Omental fat pad (tissue), 4 donors: ENCODE measurements around the gene MTG1. TPM values are rescaled to one million over a fixed set of nuclear protein-coding genes. Genes with fewer than 3 reads are reported as not detected.
A peak's percentile ranks its signal among the peaks of the same experiment; 100 is the strongest.

Experiments used
- ATAC-seq: fragments of 150-250 bp; one replicate; pipeline ENCODE4 v1.9.1; 2016; ENCODE audit warnings: mild to moderate bottlenecking, moderate library complexity; ENCODE audit not compliant: low FRiP score
- DNase-seq: peaks from one replicate; pipeline ENCODE4 v3.0.0-alpha.2; 2019; ENCODE audit warnings: low spot score
- total RNA-seq, 4 donors: library from RNA; depleted of rRNA; stranded (reverse); fragments of >200 nt; gene quantifications; one replicate each; pipeline ENCODE4 v1.1.0, GENCODE V29; 2016
- TF ChIP-seq, protein P1 (sequence below), 3 donors: fragments of 450-650 bp; IDR thresholded peaks; one replicate each; pipeline ENCODE4 v1.5.1; 2016 to 2017; ENCODE audit warnings: antibody characterized with exemption in 3 of 3, mild to moderate bottlenecking in 3 of 3, moderate library complexity in 2 of 3

Gene MTG1
- total RNA-seq, 4 donors from 2014 or later: 14.6 to 30.9 (median 21.3) TPM

DNA sequence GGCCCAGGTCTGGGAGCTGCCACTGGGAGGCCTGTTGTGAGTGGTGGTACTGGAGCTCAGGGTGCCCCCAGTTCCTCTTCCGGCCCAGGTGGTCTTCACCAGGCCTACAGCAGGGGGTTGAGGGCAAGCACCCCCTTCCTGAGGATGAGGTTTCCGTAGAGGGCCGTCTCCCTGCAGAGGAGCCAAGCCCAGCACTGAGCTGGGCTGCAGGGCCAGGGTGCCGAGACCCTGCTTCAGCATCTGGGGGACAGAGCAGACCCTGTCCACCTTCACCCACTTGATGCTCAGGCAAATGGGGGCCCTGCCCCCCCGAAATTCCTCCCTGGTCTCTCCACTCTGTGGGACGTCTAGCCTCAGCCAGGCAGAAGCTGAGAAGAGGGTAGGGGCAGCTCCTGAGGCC lies 38.7 kb upstream of the MTG1 start:
- ATAC-seq (no peak), DNase-seq (no peak)
- TF ChIP-seq, protein P1, sequence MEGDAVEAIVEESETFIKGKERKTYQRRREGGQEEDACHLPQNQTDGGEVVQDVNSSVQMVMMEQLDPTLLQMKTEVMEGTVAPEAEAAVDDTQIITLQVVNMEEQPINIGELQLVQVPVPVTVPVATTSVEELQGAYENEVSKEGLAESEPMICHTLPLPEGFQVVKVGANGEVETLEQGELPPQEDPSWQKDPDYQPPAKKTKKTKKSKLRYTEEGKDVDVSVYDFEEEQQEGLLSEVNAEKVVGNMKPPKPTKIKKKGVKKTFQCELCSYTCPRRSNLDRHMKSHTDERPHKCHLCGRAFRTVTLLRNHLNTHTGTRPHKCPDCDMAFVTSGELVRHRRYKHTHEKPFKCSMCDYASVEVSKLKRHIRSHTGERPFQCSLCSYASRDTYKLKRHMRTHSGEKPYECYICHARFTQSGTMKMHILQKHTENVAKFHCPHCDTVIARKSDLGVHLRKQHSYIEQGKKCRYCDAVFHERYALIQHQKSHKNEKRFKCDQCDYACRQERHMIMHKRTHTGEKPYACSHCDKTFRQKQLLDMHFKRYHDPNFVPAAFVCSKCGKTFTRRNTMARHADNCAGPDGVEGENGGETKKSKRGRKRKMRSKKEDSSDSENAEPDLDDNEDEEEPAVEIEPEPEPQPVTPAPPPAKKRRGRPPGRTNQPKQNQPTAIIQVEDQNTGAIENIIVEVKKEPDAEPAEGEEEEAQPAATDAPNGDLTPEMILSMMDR (IDR thresholded peaks at IDR 0.05): no peak

DNA sequence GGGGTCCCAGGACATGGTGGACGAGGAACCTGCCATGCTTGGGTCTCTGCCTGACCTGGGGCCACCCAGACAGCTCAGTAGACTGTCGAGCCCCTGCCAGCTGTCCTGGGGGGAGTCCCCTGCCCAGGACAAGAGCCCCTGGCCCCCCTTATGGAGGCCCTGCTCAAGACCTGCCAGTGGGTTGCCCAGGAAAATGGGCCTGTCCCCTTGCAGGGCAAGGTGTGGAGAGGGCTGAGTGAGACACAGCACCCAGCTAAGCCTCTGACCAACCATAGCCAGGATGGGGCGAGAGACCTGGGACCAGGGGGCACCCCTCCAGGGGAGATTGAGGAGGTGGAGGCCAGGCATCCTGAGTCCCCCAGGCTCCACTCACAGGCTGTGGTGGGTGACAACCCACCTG lies 38.0 kb upstream of the MTG1 start:
- TF ChIP-seq, protein P1 (IDR thresholded peaks at IDR 0.05): no peak
- ATAC-seq: no peak
- DNase-seq: no peak

DNA sequence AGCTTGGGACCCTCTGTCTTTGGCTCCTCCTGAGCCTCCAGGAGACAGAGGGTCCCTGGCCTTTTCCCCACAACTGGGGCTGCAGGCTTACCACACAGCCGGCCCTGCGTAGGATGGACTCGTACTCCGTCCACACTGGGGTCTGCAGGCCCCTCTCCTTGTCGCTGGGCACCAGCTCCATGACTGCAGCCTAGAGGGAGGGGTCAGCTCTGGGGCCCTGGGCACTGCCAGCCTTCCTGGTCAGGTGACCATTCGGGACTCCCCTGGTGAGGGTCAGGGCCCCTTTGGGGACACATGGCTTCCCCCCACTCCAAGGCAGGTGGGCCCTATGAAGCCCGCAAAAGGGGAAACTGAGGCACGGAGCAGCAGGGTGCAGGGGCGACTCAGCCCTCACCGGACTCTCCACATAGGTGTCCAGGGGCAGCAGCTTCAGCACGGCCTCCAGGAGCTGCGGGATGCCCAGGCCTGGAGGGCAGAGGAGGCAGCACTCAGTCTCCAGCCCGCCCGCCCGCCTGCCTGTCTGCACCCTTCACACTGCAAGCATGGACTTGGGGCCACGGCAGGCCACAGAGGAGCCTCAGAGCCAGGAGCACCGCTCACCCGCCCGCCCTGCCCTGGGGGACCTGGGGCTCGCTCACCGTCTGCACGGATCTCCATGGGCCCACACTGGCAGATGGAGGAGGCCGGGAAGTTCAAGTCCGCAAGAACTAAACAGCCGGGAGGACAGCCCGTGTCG lies 37.2 kb upstream of the MTG1 start:
- TF ChIP-seq, protein P1 (IDR thresholded peaks at IDR 0.05): no peak
- ATAC-seq: no peak
- DNase-seq: no peak

DNA sequence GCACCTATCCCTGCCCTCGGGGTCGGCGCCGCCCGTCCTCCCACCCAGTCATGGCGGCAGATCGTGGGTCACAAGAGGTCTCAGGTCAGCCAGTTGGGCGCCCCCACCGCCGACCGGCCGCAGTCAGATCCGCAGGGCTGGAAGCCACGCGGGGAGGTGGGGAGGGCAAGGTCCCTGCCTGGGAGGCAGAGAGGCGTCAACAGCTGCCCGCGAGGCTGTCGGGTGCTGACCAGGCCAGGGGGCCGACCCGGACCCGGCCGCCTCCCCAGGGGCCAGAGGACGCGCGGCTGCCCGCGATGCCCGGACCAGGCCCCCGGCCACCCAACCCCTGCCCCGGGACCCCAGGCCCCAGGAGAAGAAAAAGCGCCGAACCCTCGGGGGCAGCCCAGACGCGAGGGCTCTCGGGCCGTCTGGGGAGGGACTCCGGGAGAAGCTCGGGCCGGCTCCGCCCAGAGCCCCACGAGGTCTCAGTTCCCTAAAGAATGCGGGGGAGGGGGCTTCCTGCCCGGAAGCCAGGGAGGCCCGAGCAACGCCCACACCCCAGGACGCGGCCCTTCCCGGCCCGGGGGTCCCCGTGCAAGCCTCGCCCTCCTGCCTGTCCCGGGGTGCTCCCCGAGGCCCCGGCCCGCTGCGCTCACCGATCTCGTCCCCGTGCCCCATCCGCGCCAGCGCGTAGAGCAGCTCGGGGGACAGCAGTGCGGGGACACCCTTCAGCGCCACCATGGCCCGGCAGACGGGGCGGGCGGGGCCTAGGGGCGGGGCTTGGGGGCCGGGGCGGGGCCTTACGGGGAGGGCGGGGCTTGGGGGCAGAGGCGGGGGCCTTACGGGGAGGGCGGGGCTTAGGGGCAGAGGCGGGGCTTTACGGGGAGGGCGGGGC lies 36.4 kb upstream of the MTG1 start, which contains the start of gene FUOM:
TSS of gene FUOM (minus strand) at position 735 of the 877 bp plus-strand sequence. CDS start at position 723, 12 bp downstream.
- TF ChIP-seq, protein P1 (IDR thresholded peaks at IDR 0.05): no peak
- DNase-seq (no peak), ATAC-seq (peak; percentile 43)

DNA sequence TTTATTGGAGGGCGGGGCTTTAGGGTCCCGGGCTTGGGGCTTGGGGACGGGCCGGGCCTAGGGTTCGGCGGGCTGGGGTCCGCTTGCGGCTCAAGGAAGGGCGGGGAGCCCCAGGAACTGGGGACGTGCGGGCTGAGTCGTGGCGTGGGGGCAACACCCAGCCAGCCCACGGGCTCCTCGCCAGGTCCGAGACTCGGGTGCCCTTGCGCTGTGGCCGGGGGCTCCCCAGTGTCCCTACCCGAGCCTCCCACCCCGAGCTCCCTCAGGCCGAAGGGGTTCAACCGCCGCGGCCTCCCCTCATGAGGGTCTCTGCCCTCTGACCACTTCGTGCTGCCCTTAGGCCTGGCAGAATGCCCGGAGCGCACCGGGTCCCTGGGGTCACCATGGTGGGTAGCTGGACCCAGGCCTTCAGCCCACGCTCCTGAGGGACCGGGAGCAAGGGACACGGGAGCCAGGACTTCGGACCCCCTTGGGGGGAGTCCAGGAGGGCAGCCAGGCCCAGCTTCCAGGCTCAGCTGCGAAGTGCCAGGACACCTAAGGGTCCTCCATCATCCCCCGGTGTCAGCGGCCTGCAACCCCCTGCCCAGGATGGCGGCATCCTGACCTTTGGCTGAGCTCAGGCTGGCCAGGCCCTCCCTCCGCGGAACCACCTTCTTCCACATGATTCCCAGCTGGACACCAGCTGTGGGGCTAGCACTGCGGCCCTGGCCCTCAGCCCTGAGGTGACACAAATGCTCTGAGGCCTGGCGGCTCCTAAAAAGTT lies 35.6 kb upstream of the MTG1 start:
- TF ChIP-seq, protein P1 (IDR thresholded peaks at IDR 0.05): no peak
- no peak for DNase-seq
- ATAC-seq: peak; percentile 3

DNA sequence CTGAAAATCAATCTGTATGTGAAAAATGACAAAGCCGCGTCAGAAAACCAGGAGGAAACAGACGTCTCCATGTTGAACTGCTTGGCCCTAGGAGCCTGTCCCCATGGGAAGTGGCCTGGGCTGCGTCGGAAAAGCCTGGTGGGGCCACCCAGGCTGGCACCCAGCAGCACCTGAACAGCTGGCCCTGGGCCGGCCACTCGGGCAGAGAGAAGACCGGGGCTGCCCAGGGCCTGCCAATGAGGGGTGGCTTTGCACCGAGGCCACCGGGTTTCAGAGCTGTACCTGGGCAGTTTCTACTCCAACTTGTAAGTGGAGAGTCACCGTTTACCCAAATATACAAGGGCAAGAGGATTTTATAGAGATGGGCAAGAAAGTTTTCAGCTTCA lies 35.0 kb upstream of the MTG1 start:
- TF ChIP-seq, protein P1 (IDR thresholded peaks at IDR 0.05): no peak
- DNase-seq (no peak), ATAC-seq (no peak)
